GM03348 (cell line): ENCODE measurements around the gene IGLL5.

Source experiments
- DNase-seq: peaks from one replicate; pipeline ENCODE4 v3.0.0; 2012; ENCODE audit warnings: low spot score

The IGLL5 gene

GRCh38 chr22:22863001-22863400 lies 24.6 kb upstream of the IGLL5 start:
- DNase-seq: no peak

- DNase-seq: no peak
Observed at GRCh38 chr22:22865311-22866072, 22.1 kb upstream of the IGLL5 start.

GRCh38 chr22:22866381-22867111 lies 21.1 kb upstream of the IGLL5 start:
- no peak for DNase-seq

DNA sequence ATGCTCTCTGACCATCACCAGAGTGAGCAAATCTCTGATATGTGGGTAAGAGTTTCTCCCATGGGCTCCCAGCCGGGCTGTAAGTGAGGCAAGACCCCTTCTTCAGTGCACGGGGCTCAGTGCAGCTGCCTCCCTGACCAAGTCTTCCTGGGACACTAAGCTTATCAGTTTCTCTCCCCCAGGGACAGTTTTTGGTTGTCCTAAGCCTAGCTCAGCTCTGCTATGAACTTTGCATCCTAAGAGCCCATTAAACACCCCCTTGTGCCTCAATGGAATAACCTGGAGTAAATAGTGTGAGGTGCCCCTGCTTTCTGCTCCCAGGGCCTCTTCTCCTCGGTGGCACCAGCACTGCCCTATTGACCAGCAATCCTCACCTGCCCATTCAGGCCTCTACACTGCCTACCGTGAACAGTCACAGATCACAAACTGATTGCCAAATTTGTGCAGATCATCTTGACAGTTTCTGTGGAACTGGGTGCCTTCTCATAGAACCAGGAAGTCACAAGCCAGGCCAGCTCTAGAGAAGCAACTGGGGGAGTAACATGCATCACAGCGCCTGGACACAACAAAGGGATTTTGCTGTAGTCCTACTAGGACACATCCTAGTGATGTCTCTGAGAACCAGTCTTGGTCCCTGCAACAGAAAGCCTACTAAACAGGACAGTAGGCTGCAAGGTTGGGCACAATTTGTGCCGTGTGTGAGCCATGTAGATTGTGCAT lies 19.5 kb upstream of the IGLL5 start:
- no peak for DNase-seq

- no peak for DNase-seq
Observed at GRCh38 chr22:22870577-22871404, 16.8 kb upstream of the IGLL5 start.

DNA sequence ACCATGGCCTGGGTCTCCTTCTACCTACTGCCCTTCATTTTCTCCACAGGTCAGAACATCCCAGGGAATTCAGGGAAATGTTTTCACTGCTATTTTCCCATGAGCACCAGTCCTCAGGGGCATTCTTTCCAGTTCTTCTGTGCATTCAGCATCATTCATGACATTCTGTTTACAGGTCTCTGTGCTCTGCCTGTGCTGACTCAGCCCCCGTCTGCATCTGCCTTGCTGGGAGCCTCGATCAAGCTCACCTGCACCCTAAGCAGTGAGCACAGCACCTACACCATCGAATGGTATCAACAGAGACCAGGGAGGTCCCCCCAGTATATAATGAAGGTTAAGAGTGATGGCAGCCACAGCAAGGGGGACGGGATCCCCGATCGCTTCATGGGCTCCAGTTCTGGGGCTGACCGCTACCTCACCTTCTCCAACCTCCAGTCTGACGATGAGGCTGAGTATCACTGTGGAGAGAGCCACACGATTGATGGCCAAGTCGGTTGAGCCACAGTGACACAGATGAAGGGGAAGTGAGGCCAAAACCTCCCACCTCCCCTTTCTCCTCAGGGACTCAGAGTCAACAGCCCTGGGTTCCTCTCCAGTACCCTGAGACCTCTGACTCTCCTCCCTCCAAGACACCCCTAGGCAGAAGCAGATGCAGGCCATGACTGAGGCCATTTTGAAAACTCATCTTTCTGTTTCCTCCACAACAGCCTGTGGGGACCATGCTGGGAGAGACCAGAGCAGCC lies 15.9 kb upstream of the IGLL5 start:
- no peak for DNase-seq

DNA sequence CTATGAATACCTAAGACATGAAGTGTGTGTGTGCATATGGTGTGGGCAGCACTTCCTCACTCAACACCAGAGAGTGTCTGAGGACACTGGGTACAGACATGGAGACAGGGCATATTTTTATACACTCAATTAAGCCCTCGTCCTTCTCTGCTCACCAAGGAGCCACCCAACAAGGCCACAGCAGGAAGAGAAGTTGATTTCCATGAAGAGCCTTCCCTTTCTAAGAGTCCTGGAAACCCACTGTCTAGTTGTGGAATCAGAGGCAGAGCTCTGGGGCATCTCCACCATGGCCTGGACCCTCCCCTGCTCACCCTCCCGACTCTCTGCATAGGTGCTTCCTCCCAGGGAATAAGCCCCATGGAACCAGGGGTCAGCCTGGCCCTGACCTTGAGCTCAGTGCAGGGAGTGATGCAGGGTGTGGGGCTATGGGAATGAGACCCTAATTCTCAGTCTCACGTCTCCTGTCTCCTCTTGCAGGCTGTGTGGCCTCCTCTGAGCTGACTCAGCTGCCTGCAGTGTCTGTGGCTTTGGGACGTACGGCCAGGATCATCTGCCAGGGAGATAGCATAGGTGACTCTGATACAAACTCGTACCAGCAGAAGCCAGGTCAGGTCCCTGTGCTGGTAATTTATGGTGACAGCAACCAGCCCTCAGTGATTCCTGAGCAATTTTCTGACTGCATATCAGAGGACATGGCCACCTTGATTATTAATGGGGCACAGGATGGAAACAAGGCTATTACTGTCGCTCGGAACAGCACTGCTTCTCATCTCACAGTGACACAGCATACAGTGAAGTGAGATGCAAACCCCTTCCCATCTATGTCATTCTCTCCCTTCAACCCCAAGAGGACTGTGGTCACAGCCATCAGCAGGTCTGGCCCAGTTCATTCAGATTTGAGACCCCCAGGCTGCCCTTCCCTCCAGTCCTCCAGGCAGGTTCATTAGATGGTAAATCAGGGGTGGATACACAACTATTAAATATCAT lies 14.6 kb upstream of the IGLL5 start:
- no peak for DNase-seq

- peak; percentile 79 for DNase-seq
Observed at GRCh38 chr22:22877523-22878210, 9.9 kb upstream of the IGLL5 start.

DNA sequence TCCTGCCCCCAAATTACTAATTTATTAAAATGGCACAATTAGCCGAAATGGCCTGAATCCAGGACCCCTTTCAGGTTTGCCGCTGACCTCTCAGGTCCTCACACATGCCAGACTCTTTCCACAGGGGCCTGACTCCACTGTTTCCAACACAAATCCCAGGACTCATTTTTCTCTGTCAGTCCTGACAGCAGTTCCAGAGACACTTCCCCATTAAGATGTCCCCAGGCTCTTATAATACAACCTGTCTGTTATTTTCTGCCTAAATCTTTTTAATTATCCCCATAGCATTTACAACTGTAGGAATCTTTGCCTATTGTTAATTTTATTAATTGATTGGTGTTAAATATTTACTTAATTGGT lies 9.4 kb upstream of the IGLL5 start:
- DNase-seq: no peak

- DNase-seq: no peak
Observed at GRCh38 chr22:22878801-22879674, 8.6 kb upstream of the IGLL5 start.

GRCh38 chr22:22879675-22880155 lies 7.9 kb upstream of the IGLL5 start:
- DNase-seq: no peak

GRCh38 chr22:22880645-22881044 lies 7.0 kb upstream of the IGLL5 start:
- no peak for DNase-seq

DNA sequence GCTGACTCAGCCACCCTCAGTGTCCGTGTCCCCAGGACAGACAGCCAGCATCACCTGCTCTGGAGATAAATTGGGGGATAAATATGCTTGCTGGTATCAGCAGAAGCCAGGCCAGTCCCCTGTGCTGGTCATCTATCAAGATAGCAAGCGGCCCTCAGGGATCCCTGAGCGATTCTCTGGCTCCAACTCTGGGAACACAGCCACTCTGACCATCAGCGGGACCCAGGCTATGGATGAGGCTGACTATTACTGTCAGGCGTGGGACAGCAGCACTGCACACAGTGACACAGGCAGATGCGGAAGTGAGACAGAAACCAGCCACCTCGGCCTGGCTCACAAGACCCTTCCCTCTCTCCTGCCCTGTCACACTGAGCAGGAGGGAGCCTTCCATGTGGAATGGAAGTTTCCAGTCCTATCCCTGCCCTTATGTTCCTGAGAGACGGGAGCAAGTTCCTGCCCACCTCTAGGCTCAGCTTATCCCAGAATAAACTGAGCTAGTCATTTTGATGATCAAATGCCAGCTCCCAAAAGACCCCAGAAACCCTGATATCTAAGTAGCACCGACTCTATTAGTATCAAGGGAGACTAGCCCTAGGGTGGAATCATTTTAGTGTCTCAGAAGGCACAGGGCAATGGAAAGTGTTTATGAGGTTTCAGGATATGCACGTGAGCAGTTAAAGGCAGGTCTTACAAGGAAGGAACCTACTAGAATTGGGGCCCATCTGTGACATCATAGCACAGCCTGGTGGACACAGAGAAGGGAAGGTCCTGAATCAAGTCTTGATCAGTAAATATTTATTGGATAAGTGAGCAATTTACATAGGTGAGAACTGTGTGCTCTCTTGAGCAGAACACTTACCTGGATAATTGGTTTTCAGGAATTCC lies 6.3 kb upstream of the IGLL5 start:
- DNase-seq: no peak

- DNase-seq: peak; percentile 74
Observed at GRCh38 chr22:22882033-22882717, 5.4 kb upstream of the IGLL5 start.

GRCh38 chr22:22883090-22883727 lies 4.4 kb upstream of the IGLL5 start:
- DNase-seq: no peak
